GM19043 (cell line): ENCODE data around the gene HOXB2.

Experiments
- ATAC-seq: cut with Tn5 transposase; IDR thresholded peaks from one replicate; pipeline ENCODE4 v1.9.1; 2021; ENCODE audit warnings: low read depth; ENCODE audit not compliant: unreplicated experiment

The HOXB2 gene

DNA sequence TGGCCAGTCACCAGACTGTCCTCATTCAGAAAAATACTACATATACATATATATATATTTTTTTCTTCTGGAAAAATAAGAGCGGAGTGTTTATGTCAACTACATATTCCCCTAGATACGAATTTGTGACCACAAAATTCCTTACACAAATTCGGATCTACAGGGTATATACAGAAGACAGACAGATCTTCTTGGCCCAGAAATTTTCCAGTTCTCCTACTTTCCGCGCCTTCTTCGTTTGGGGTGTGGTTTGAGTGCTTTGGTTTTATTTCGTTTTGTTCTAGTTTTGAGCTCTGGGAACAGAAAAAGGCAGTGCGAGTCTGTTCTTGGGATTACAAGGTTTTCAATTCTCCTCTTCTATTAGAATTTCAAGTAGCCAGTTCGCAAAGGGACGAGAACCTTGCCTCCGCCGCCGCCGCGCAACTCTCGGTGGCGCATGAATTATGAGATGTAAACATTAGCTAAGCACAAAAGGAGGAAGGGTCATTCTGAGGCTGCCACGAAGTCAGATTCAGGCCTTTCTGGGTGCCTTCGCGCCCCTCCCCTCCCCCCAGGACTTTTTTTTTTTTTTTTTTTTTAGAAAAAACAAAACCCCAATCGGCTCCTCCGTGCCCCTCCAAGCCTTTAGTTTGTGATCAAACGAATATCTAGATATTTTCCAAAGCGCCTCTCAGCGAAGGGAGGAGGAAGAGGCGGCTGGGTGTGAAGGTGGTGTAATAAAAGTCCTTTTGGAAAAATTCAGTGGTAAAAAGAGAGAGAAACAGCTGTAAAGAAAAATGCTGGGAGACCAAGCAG is 35.0 kb upstream of the HOXB2 start:
- no peak for ATAC-seq

DNA sequence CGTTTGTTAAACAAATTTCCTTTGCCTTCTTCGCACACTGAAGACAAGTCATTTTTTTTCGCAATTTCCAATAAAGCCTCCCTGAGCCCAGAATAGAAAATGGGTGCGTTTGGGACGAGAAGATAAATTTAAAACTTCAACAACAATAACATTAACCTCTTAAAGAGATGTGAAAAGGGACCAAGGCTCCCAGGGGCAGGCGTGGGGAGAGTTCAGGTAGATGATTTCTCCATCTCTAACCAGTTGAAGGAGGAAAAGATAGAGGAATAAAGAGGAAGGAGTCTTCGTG is 34.5 kb upstream of the HOXB2 start:
- ATAC-seq: no peak

DNA sequence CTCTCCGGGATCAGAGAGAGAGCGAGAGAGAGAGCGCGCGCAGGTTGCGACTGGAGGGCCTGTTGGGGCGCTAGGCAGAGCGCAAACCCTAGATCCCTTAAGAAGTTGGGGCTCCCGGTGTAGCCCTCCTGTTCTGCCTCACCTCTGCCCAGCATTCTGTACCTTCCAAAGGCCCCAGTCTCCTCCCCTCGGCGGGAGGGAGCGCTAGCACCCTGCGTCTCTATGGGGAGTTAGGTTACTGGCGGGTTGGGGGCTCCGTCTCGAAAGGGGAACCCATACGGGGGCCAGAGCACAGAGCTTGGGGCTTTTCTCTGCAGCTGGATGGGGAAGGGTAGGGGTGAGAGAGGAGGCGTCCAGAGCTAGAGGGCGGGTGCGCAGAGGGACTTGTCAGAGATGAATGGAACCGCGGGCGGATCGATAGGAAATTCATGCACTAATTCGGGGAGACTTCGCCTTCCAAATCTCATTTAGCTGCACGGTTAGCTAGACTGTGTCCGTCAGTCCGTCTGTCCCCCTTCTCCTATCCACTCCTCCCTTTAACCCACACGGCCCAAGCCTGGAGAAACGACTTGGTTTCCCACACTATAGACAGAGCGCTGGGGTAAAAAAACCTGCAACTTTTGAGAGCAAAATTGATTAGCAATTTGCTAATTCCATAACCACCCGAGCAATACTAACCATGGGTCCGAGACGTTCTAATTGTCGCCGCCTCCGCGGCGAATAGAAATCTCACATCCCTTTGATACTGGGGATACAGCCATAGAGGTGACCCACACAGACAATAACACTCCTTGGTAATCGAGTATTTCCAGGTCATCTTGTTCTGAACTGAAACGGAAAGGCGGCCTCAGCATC is 33.9 kb upstream of the HOXB2 start:
- no peak for ATAC-seq

DNA sequence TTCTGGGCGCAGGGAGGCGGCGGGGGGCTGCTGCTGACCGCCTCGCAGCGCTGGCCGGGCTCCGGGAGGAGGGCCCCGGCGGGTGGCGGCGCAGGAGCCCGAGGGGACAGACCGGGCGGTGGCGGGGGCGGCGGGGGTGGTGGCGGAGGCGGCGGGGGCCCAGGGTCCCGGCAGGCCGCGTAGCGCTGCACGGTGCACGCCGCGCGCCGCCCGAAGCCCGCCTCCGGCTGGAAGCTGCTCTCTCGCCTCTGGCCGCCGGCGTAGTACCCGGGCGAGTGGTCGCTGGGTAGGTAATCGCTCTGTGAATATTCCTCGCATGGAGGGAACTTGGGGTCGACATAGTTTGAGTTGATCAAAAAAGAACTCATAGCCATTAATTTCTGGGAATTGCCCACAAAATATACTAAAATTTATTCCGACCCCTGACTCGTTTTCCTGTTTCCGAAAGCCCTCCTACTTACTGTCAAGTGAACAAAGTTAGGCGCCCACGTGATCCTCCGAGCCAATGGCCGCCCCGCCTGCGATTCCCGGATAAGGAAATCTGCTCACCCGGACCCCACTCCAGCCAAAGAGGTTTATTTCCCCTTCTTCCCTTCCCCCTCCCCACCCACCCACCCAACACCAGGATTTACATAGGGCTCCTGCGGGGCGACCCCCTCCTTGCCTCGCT is 33.2 kb upstream of the HOXB2 start, which contains the start of gene HOXB4:
Gene HOXB4 (minus strand): TSS at position 405 of the 670 bp plus-strand sequence. CDS start 31 bp downstream, at position 374.
- no peak for ATAC-seq

DNA sequence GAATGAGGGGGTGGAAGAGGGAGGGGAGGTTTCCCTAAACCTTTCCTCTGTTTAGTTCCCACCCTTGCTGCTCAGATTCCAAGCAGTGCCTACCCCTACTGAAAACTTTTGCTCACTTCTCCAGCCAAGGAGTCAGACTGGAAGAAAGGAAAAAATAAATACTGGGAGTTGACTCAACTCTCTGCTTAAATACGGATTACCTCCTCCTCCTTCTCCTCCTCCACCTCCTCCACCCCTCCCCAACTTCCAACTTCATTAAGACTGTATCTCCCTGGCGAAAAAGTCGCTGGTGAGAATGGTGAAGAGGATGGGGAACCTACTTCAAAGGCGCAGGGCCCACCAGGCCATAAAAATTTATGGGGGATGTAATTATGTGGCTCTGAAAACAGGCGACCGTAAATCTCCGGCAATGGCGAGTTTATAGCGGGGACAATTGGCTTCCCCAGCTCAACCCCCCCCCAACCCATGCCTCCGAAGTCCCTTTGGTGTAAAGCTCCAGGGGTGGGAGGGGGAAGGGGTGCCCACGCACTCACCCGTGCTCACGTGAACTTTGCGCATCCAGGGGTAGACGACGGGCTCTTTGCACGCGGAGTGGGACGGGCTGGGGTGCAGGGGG is 32.5 kb upstream of the HOXB2 start:
- no peak for ATAC-seq

DNA sequence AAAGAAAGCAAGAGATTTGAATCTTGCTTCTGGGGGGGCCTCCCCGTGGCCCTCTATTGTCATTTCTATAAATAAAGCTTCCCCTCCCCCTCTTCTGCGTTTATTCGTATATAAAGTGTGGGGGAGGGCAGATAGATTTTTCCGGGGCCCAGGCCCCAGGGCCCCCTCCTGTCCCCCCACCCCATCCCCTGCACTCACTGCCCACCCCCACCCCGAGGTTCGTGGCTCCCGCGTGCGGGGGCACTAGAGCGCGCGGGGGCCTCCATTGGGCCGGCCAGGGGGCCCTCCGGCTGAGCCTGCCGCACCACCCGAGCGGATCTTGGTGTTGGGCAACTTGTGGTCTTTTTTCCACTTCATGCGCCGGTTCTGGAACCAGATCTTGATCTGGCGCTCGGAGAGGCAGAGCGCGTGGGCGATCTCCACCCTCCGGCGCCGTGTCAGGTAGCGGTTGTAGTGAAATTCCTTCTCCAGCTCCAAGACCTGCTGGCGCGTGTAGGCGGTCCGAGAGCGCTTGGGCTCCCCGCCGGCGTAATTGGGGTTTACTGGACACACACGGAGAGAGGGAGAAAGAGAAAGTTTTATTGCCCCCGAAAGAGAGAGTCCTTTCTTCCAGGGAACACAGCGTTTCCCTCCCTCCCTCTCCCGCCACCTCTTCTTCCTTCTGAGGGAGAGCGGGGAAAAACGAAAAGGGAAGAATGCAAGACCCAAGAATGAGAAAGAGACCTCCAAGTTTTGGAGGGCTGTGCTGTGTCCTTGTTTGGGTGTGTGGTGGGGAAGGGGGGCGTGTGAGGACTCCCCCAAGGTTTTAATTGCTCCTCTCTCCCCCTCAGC is 31.8 kb upstream of the HOXB2 start:
- no peak for ATAC-seq

DNA sequence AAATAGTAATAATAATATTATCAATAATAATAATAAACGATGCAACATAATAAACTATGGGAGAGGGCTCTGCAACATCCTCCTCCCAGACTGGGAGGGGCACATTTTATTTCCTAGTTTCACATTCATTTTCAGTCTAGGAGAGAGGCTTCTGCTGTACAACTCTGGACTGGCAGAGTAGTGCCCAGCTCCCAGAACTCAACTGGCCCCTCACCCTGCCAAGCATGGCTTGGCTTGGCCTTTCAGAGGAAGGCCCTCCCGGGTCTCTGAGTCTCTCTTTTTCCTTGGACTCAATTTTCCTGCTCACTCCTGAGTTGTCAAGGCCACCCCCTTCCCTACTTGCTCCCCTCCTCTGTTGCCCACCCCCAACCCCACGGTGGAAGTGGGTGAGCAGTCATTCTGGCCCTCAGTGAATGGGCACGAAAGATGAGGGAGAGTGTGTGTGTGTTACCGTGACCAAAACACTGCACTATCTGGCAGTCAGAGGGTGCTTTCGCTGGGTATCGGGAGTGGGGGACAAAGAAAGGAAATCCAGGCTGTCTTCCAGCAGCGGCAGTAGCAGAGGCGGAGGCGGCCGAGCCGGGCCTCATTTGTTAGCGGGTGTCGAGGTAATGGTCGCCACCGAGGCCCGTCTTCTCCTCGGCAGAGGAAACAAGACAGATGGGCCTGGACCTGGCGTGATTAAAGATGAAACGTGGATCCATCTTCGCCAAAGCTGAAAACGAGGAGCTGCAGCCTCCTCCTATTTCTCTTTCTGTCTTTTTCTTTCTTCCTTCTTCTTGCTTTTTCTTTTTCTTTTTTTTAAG is 31.0 kb upstream of the HOXB2 start:
- ATAC-seq: no peak

DNA sequence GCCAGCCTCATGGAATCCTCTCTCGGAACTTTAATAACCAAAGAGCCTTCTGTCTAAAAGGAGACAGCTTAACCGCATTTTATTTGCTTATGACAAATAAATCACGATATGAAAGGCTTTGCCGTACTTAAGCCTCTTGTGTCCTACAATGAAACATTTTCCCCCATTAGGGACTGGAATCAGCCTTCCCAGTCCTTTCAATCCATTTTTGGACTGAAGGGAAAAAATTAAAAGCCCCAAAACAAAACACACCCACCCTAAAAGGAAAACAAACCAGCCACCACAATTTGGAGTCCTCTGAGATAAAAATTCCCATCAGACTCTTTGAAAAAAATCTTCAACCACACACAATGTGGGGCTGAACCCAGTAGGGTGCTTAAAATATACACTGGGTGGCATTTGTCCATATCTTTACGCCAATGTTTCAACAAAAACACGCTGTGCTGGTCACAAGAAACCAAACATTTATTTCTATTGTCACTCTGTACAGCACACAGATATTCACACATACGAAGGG is 30.2 kb upstream of the HOXB2 start:
- no peak for ATAC-seq

DNA sequence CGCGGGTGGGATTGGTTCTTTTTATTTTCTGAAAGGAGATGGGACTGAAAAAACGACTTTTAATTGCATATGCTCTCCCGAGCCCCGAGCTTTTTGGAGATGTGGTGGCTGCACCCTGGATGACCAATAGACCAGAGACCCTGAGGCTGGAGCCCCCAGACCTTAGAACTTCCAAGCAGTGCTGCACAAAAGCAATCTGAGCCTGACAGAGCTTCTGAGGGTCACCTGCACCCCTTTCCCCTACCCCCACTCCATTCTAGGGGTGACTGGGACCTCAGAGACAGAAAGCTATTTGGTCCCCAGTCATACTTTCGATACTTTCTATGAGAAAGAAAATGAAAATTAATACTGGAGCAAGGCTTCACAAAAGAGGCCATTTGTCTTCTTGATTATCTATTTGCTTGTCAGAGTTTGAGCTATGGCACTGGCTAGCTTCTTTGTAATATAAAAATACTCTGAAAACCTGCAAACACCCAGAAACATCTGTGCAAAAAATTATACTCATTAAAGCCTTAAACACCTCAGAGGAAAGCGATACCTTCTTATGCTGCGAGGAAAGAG is 29.7 kb upstream of the HOXB2 start:
- no peak for ATAC-seq

DNA sequence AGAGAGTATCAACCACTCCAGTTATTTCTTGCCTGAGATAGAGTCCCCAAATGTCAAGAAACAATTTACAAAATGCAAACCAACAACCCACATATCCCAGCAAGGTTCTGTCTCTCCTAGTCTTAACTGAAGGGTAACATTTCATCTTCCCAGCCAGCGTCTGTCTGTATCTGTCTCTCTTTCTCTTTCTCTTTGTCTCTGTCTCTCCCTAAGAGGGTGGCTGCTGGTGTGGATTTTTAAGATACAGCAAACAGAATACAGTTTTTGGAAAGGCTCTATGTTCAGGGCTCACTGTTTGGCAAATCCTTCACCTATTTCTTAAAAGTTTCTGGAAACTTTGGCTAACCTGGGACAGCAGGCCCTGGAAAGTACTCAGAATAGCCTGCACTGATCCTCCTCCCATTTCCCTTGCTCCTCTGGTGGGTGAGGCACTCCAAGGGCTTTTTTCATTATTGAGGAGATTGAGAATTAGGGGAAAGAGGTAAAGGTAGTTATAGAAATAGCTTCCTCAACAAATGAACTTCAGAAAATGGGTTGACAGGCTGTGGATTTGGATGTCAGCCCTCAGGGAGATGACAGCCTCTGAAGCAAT is 27.0 kb upstream of the HOXB2 start:
- ATAC-seq: no peak

DNA sequence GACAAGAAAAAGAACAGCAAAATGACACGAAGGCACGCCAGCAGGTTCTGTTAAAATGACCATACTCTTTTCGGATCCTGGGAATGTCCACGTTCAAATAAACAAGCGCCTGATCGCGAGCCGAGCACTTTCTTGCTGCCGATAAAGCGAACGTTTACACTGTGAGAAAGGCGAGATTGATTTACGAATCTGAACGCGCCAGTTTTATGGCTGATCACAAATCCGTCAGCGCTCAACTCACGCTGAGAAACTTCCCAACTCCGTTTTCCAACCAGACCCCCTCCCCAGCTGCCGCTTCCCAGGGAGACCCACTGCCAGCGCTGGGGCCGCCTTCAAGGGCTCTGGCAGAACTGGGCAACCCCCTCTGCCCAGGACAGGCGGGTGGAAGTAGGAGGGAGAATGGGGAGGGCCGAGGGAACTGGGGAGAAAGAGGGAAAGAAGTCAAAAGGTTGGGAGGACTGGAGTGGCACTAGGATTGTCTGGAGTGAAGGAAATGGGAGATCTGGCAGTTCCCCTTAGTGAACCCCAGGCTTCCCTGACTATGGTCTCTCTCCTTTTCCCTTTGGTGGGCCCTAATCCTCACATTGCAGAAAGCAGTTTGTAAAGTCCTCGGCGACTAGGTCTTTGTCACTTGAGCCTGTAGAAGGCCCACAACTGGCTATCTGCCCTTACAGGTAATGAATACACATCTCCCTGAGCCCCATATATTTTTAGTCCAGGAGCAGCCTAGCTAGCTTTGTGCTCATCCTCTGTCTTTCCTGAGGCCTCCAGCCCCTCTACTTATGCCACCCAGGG is 26.3 kb upstream of the HOXB2 start:
- no peak for ATAC-seq

DNA sequence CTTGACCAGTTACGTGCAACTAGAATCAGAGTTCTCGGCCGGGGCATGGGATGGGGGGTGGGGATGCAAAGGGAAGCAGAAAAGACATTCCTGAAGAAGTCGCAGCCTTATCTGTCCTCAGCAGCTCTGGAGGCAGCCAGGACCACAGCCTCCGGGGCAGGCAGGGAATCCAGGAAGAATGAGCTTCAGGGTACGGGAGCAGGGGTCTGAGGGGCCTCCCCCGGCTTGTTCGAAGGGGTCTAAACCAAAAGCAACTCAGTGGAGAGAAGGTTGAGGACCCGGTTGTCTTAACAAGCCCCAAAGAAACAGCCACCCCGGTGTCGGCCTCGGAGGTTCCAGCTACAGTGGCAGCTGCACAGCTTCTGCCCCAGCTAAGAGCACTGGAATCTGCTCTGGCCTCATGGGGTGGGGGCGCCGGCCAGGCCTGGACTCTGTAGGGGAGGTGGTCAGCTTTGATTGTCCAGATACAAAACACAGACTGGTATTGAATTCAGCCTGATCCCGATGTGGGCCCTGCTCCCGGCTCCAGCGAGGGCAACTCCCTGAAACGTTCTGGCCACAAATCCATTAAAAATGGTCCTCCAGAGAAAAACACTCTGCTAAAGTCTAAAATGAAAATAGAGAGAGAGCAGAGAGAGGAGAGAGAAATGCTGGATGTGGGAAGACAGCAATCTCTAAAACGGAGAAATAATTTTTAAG is 25.6 kb upstream of the HOXB2 start:
- no peak for ATAC-seq

DNA sequence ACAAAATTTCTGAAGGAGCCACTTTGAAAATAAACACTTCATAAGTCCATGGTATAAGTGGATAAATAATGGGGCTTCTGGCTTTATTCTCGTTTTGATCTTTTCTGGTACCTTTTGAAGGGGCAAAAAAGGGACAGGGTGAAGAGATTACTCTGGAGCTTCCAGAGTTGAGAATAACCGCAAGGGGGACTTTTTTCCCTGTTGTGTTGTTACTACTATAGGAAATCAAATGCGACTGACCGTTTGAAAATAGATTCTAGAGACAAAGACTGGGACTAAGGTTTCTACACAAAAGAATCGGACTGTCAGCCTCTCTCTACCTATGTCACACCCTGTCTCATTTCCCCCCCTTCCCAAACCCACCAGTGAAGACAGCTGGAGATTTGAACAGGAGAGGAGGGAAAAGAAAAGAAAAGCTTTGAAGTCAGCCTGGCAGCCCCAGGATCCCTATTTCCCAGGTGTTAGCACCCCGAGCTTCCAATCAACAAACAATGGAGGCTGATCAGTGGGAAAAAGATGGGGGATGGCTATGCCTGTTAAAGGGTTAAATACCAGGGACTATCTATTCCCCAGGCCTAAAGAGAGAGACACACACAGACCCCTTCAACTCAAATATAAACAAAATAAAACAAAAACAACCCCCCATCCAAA is 24.9 kb upstream of the HOXB2 start:
- no peak for ATAC-seq

DNA sequence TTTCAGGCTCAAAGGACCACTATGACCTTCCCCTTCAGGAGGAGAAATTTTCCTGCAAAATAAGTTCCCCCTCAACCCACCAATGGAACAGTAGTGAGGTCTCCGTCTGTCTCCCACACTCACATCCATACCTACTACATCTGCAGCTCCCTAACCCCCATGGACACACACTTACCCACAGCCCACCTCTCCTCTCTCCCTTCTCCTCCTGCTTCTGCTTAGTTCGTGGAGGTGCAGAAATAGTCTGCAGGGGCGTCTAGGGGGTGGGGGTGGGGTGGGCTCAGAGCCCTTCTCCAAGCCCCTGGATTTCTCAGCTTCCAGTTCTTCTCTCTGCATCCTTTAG is 24.3 kb upstream of the HOXB2 start:
- ATAC-seq: no peak

DNA sequence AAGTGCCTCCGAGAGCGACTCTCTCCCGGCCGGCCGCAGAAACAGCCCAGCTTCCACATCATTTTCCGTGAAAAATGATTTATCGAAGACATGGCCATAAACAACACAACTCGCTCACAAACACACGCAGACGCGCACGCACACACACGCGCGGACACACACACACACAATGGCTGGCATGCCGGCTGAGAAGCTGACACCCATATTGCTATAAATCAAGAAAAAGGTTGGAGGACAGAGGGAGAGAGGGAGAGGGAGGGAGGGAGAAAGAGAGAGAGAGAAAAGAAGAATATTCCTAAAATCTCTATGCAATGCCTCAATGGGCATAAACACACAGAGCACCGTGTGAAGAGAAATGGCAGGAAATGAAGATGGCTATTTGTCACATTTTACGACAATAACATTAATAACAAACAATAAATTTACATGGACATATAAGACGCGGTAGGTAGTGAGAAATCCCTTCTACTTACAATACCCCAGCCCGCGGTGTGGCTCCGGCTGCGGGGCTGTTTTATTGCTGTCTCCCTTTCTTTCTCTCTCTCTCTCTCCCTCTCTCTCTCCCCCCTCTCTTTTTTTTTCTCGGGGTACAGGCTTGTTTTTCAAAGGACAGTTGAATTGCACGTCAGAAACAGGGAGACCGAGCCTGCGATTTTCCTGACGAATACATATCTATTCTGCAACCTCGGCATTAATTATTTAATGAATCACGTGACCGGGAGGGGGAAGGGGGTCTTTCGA is 23.8 kb upstream of the HOXB2 start:
- ATAC-seq: no peak
